DMS53 (cell line): Measurements from ENCODE around the gene SCYGR2.
"Not testable (repeated sequence)": the region's sequence is repeated elsewhere in the genome, so short reads cannot be mapped to it uniquely, and the experiment has no call there.

Experiments
- DNase-seq: peaks from one replicate; lab custom pipeline; 2025; lab: John Stamatoyannopoulos, UW

Gene SCYGR2

GRCh38 chr2:227598835-227599503 is at the start of gene SCYGR2:
Gene SCYGR2 (plus strand): TSS chr2:227598893. CDS start chr2:227598893, 0 bp downstream.
- not testable (repeated sequence) for DNase-seq

GRCh38 chr2:227551836-227552235 is 46.9 kb upstream of the SCYGR2 start:
- DNase-seq: no peak

- DNase-seq: no peak
These were observed 36.1 kb upstream of the SCYGR2 start for GRCh38 chr2:227562581-227562980.

GRCh38 chr2:227565080-227565479 is 33.6 kb upstream of the SCYGR2 start:
- DNase-seq: no peak

- DNase-seq: no peak
These were observed 32.7 kb upstream of the SCYGR2 start for GRCh38 chr2:227566012-227566411.

GRCh38 chr2:227568852-227569169 is 29.9 kb upstream of the SCYGR2 start:
- no peak for DNase-seq

GRCh38 chr2:227570615-227571014 is 28.1 kb upstream of the SCYGR2 start:
- no peak for DNase-seq

GRCh38 chr2:227576110-227576509 is 22.6 kb upstream of the SCYGR2 start:
- DNase-seq: peak; percentile 19

- no peak for DNase-seq
These were observed 21.9 kb upstream of the SCYGR2 start for GRCh38 chr2:227576812-227577211.

GRCh38 chr2:227577555-227577954 is 21.1 kb upstream of the SCYGR2 start:
- no peak for DNase-seq

GRCh38 chr2:227578642-227579041 is 20.1 kb upstream of the SCYGR2 start:
- DNase-seq: no peak

- peak; percentile 24 for DNase-seq
These were observed 18.9 kb upstream of the SCYGR2 start for GRCh38 chr2:227579791-227580190.

GRCh38 chr2:227582369-227582768 is 16.3 kb upstream of the SCYGR2 start:
- DNase-seq: no peak

- no peak for DNase-seq
These were observed 5.9 kb upstream of the SCYGR2 start for GRCh38 chr2:227592694-227593387.

- no peak for DNase-seq
These were observed 2.9 kb upstream of the SCYGR2 start for GRCh38 chr2:227595797-227596196.

GRCh38 chr2:227597036-227597435 is 1.7 kb upstream of the SCYGR2 start:
- no peak for DNase-seq

GRCh38 chr2:227597998-227598397 is 695 bp upstream of the SCYGR2 start:
- no peak for DNase-seq

- DNase-seq: no peak
These were observed 3.7 kb downstream of the SCYGR2 start for GRCh38 chr2:227602358-227602757.

- DNase-seq: no peak
These were observed 7.8 kb downstream of the SCYGR2 start for GRCh38 chr2:227606476-227606875.

- DNase-seq: peak; percentile 28
These were observed 9.2 kb downstream of the SCYGR2 start for GRCh38 chr2:227607941-227608340.

- DNase-seq: peak; percentile 86
These were observed 10.1 kb downstream of the SCYGR2 start for GRCh38 chr2:227608561-227609338.

- DNase-seq: peak; percentile 19
These were observed 11.4 kb downstream of the SCYGR2 start for GRCh38 chr2:227610123-227610522.
